BJ (cell line): Measurements from ENCODE around the gene NYAP1. TPM values are rescaled to one million over a fixed set of nuclear protein-coding genes. Genes with fewer than 3 reads are reported as not detected.
"Not testable (repeated sequence)": the region's sequence is repeated elsewhere in the genome, so short reads cannot be mapped to it uniquely, and the experiment has no call there.

Source experiments
- CTCF ChIA-PET: fragments of 350-600 bp; formaldehyde crosslinking; extraction: SDS; loops from one replicate; lab custom pipeline; 2021; ENCODE audit warnings: antibody characterized with exemption, inconsistent platforms; lab: Yijun Ruan, JAX
- POLR2A ChIA-PET: fragments of 300-600 bp; sonication (Branson Sonifier 250); formaldehyde crosslinking; extraction: SDS; loops from one replicate; lab custom pipeline; 2021; ENCODE audit warnings: antibody characterized with exemption; lab: Charles Lee
- DNase-seq: peaks from one replicate; pipeline ENCODE4 v3.0.0-alpha.2; 2011; ENCODE audit warnings: low read depth
- H3K27me3 ChIP-seq: 2 replicates; pipeline ENCODE4 v1.6.0; 2011; ENCODE audit warnings: low read length; ENCODE audit not compliant: control insufficient read depth, insufficient read depth
- H3K36me3 ChIP-seq: 2 replicates; pipeline ENCODE4 v1.5.1; 2011; ENCODE audit warnings: low read length; ENCODE audit not compliant: control insufficient read depth, insufficient read depth
- H3K4me3 ChIP-seq: 2 replicates; pipeline ENCODE4 v1.5.1; 2011; ENCODE audit warnings: low read depth, mild to moderate bottlenecking, control low read depth, low read length
- CTCF ChIP-seq: IDR thresholded peaks from 2 replicates; pipeline ENCODE4 v1.5.1; 2011; ENCODE audit warnings: low read depth, mild to moderate bottlenecking, control low read depth, inconsistent platforms, low read length, moderate library complexity; ENCODE audit not compliant: insufficient read depth
- polyA plus RNA-seq: library from polyadenylated mRNA; depleted of rRNA; stranded (reverse); fragments of >200 nt; gene quantifications from 2 replicates; pipeline ENCODE4 v1.2.3, GENCODE V29; 2011

NYAP1 gene
- polyA plus RNA-seq, 1 experiment = 0.15 TPM

GRCh38 chr7:100519580-100519979 is 35.9 kb downstream of the NYAP1 start:
- TF ChIP-seq CTCF = no peak

GRCh38 chr7:100520138-100520537 is 36.4 kb downstream of the NYAP1 start:
- H3K27me3 ChIP-seq = 0 out of 2 replicates have a peak, but pooled peaks cover 5% of the 10 kb centered on the region
- no peaks in the 10 kb centered on the region for H3K36me3 ChIP-seq
- ChIA-PET CTCF (interaction anchor here (1.0 to 1.3 kb wide), 2 partner anchors 44 to 50 kb away, joined by 3 to 4 read pairs; no protein-coding TSS in a partner anchor), POLR2A (interaction anchor here (0.6 kb wide), 1 partner anchor 19 kb away, joined by 7 read pairs; no protein-coding TSS in a partner anchor)
- H3K4me3 ChIP-seq = no peak overlapping the region
- no peak for TF ChIP-seq CTCF
- no peak for DNase-seq

More at GRCh38 chr7:100519580-100519979, 35.9 kb downstream of the NYAP1 start:
- Histone ChIP-seq H3K4me3 (no peak overlapping the region), H3K27me3 (0 out of 2 replicates have a peak, but pooled peaks cover 5% of the 10 kb centered on the region), H3K36me3 (no peaks in the 10 kb centered on the region)
- no peak for DNase-seq
- ChIA-PET CTCF (interaction anchor here (1.0 kb wide), 1 partner anchor 50 kb away, joined by 3 read pairs; no protein-coding TSS in a partner anchor), POLR2A (no interaction called here)

- no peak for DNase-seq
- Histone ChIP-seq H3K4me3 (no peak overlapping the region), H3K27me3 (0 out of 2 replicates have a peak, but pooled peaks cover 5% of the 10 kb centered on the region), H3K36me3 (no peaks in the 10 kb centered on the region)
- ChIA-PET CTCF (interaction anchor here (1.3 to 1.5 kb wide), 2 partner anchors 11 to 43 kb away, joined by 4 read pairs; no protein-coding TSS in a partner anchor), POLR2A (no interaction called here)
- TF ChIP-seq CTCF = no peak
Observed at GRCh38 chr7:100521076-100521475, 37.3 kb downstream of the NYAP1 start.

- H3K36me3 ChIP-seq, H3K27me3 ChIP-seq, H3K4me3 ChIP-seq, DNase-seq, POLR2A ChIA-PET: not testable (repeated sequence)
- CTCF ChIA-PET = interaction anchor here (0.9 to 1.5 kb wide), 2 partner anchors 10 to 26 kb away, joined by 3 to 4 read pairs; no protein-coding TSS in a partner anchor
Observed at GRCh38 chr7:100521909-100522593, 38.3 kb downstream of the NYAP1 start.

- POLR2A ChIA-PET, CTCF ChIA-PET: not testable (repeated sequence)
Observed at GRCh38 chr7:100523192-100523591, 39.5 kb downstream of the NYAP1 start.

GRCh38 chr7:100528108-100528866 is 44.6 kb downstream of the NYAP1 start:
- DNase-seq, H3K4me3 ChIP-seq, H3K36me3 ChIP-seq, H3K27me3 ChIP-seq, POLR2A ChIA-PET, CTCF ChIA-PET: not testable (repeated sequence)

More at GRCh38 chr7:100523192-100523591, 39.5 kb downstream of the NYAP1 start:
- DNase-seq, H3K27me3 ChIP-seq, H3K4me3 ChIP-seq, H3K36me3 ChIP-seq: not testable (repeated sequence)
